ENCODE data around the gene PPP1R9B. TPM values are rescaled to one million over a fixed set of nuclear protein-coding genes. Genes with fewer than 3 reads are reported as not detected.

Gene PPP1R9B
- total and polyA plus RNA-seq, 2 of the 8 experiments (the other 6 are each of a cell fraction or from before 2014, with no cell fraction given) = 5.2 to 13.1 TPM

GRCh38 chr17:50133769-50134099 is 16.7 kb downstream of the PPP1R9B start:
- H3K4me1 ChIP-seq (replicated peaks in 1 of 4; ENCODE audit: control insufficient read depth in 3 of 4, insufficient read depth in 4 of 4, low read length in 3 of 4) = peaks cover 8 to 30% (median 22%) of the 10 kb centered on the region in 4 experiments
- H2BK120ac ChIP-seq (replicated peaks; ENCODE audit: low read depth, low read length) = no peak overlapping the region
- no peaks in the 10 kb centered on the region for H3K79me1 ChIP-seq (ENCODE audit: low read depth, low read length)
- H3K18ac ChIP-seq (ENCODE audit: extremely low read depth, low read length) = 0 out of 2 replicates have a peak overlapping the region, but pooled peaks have one; percentile 32
- H3K4me2 ChIP-seq (ENCODE audit: insufficient read depth in 1 of 2, low read depth in 2 of 2, low read length in 2 of 2) = peak overlapping the region; percentile 20 to 47; a peak in 3 of 4 replicates
- H4K5ac ChIP-seq (ENCODE audit: insufficient read length, low read depth, low read length) = no peak overlapping the region
- H3K79me2 ChIP-seq (ENCODE audit: control insufficient read depth in 1 of 2, insufficient read depth in 2 of 2, low read length in 2 of 2) = no peaks in the 10 kb centered on the region
- no peak overlapping the region for H4K91ac ChIP-seq (replicated peaks; ENCODE audit: insufficient read length, low read length)
- no peak overlapping the region for H2AK5ac ChIP-seq (ENCODE audit: low read depth, low read length)
- ChIA-PET POLR2A (ENCODE audit: partially characterized antibody) (interaction anchor here (1.3 to 2.9 kb wide), 2 partner anchors 10 to 14 kb away, joined by 9 to 10 read pairs; no protein-coding TSS in a partner anchor), CTCF (ENCODE audit: partially characterized antibody) (interaction anchor here (0.7 to 21.6 kb wide), 5 partner anchors 15 to 36 kb away, joined by 3 to 299 read pairs (median 5); partner anchors contain the start of gene PPP1R9B)
- H2BK20ac ChIP-seq (ENCODE audit: low read length) = no peak overlapping the region
- H2AFZ ChIP-seq (ENCODE audit: low read length) = no peak overlapping the region
- DNase-seq (ENCODE audit: low read depth in 1 of 2, low spot score in 2 of 2) (no peak), FAIRE-seq (no peak)
- WGBS, 2 experiments (ENCODE audit: extremely low coverage in 1 of 2, insufficient coverage in 1 of 2, insufficient read length in 1 of 2, insufficient replicate concordance in 2 of 2, low coverage in 1 of 2, low lambda C conversion rate in 2 of 2, missing lambda C conversion rate in 1 of 2) = 27% methylated on average over 16 of the region's 16 CpGs; no CpG with 5 or more reads in 1 of the 2 experiments
- no peak overlapping the region for H3K27ac ChIP-seq (ENCODE audit: low read depth, low read length)
- H2BK15ac ChIP-seq (ENCODE audit: low read length) = no peak overlapping the region
- no peak overlapping the region for H3K4me3 ChIP-seq (ENCODE audit: extremely low read depth in 1 of 4, insufficient read depth in 2 of 4, low read depth in 3 of 4, low read length in 4 of 4)
- H2BK12ac ChIP-seq (ENCODE audit: low read depth, low read length) = no peak overlapping the region
- H3K56ac ChIP-seq (replicated peaks; ENCODE audit: insufficient read length, low read depth, low read length) = no peak overlapping the region
- peaks cover 0 to 3% of the 10 kb centered on the region in 2 experiments for H4K20me1 ChIP-seq (replicated peaks in 1 of 2; ENCODE audit: control insufficient read depth in 1 of 2, insufficient read depth in 2 of 2, low read length in 2 of 2)
- no peak overlapping the region for H3K9ac ChIP-seq (replicated peaks in 1 of 4; ENCODE audit: extremely low read depth in 1 of 4, low read depth in 3 of 4, low read length in 3 of 4)
- no peaks in the 10 kb centered on the region for H3K9me3 ChIP-seq (ENCODE audit: insufficient read depth in 2 of 2, low read depth in 1 of 2, low read length in 1 of 2)
- H3K36me3 ChIP-seq (ENCODE audit: control insufficient read depth in 2 of 4, insufficient read depth in 4 of 4, low read length in 3 of 4) = peaks cover 3 to 8% (median 6%) of the 10 kb centered on the region in 4 experiments; a peak in 4 of 8 replicates
- H3K23me2 ChIP-seq (ENCODE audit: low read depth, low read length) = peaks cover 14% of the 10 kb centered on the region; the same call in 1 of the 2 replicates
- H3K27me3 ChIP-seq (replicated peaks in 1 of 4; ENCODE audit: control insufficient read depth in 3 of 4, extremely low read depth in 1 of 4, insufficient read depth in 3 of 4, low read length in 3 of 4) = peaks cover 0 to 11% (median 2%) of the 10 kb centered on the region in 4 experiments; a peak in 4 of 7 replicates
- no peak overlapping the region for H3K4ac ChIP-seq (replicated peaks; ENCODE audit: insufficient read length, low read depth, low read length)
- no peak overlapping the region for H2BK5ac ChIP-seq (ENCODE audit: low read depth, low read length)
- H3K23ac ChIP-seq (ENCODE audit: insufficient read length) = no peak overlapping the region
- H3K14ac ChIP-seq (ENCODE audit: insufficient read length) = no peak overlapping the region
- H4K8ac ChIP-seq (ENCODE audit: extremely low read depth, insufficient read depth, low read length) = no peak overlapping the region
- TF ChIP-seq FOSL1 (IDR thresholded peaks at IDR 0.05; ENCODE audit: insufficient read depth, low read depth, low read length) = no peak
- TF ChIP-seq KDM5A (IDR thresholded peaks at IDR 0.05; ENCODE audit: low read length) = no peak
- TF ChIP-seq RFX5 (IDR thresholded peaks at IDR 0.05; ENCODE audit: borderline replicate concordance, low read depth, low read length) = no peak
- no peak for TF ChIP-seq TAF7 (optimal IDR thresholded peaks at IDR 0.05; ENCODE audit: borderline replicate concordance, low read depth, low read length)
- no peak for TF ChIP-seq KDM4A (IDR thresholded peaks at IDR 0.05; ENCODE audit: low read depth, low read length, severe bottlenecking)
- TF ChIP-seq, protein P1, sequence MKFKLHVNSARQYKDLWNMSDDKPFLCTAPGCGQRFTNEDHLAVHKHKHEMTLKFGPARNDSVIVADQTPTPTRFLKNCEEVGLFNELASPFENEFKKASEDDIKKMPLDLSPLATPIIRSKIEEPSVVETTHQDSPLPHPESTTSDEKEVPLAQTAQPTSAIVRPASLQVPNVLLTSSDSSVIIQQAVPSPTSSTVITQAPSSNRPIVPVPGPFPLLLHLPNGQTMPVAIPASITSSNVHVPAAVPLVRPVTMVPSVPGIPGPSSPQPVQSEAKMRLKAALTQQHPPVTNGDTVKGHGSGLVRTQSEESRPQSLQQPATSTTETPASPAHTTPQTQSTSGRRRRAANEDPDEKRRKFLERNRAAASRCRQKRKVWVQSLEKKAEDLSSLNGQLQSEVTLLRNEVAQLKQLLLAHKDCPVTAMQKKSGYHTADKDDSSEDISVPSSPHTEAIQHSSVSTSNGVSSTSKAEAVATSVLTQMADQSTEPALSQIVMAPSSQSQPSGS (IDR thresholded peaks at IDR 0.05; ENCODE audit: low read length) = no peak
- no peak for TF ChIP-seq KDM1A (IDR thresholded peaks at IDR 0.05; ENCODE audit: borderline replicate concordance, low read length)
- no peak for TF ChIP-seq NANOG (IDR thresholded peaks at IDR 0.05; ENCODE audit: insufficient read depth, low read depth, low read length, poor library complexity, severe bottlenecking)
- TF ChIP-seq CREB1 (IDR thresholded peaks at IDR 0.05) = no peak
- TF ChIP-seq, protein P2, sequence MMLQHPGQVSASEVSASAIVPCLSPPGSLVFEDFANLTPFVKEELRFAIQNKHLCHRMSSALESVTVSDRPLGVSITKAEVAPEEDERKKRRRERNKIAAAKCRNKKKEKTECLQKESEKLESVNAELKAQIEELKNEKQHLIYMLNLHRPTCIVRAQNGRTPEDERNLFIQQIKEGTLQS (IDR thresholded peaks at IDR 0.05; ENCODE audit: insufficient read depth, low read depth, low read length) = no peak
- TF ChIP-seq RAD21 (IDR thresholded peaks at IDR 0.05 in 1 of 2, conservative IDR thresholded peaks at IDR 0.05 in 1 of 2; ENCODE audit: low read depth in 2 of 2, low read length in 2 of 2) = no peak
